Ammon's horn (tissue), 1 donor: ENCODE results near the gene JARID2.
"Not testable (repeated sequence)": the region's sequence is repeated elsewhere in the genome, so short reads cannot be mapped to it uniquely, and the experiment has no call there.

Source experiments
- DNase-seq: peaks from one replicate; pipeline ENCODE4 v3.0.0-alpha.2; 2016; ENCODE audit warnings: low spot score

Gene JARID2

DNA sequence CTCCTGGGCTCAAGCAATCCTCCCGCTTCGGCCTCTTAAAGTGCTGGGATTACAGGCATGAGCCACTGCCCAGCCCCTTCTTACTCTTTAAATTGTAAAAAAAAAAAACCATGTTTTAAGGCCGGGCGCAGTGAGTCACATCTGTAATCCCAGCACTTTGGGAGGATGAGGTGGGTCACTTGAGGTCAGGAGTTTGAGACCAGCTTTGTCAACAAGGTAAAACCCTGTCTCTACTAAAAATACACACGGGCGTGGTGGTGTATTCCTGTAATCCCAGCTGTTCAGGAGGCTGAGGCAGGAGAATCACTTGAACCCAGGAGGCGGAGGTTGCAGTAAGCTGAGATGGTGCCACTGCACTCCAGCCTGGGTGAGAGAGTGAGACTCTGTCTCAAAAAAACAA is 43.6 kb downstream of the JARID2 start:
- not testable (repeated sequence) for DNase-seq

DNA sequence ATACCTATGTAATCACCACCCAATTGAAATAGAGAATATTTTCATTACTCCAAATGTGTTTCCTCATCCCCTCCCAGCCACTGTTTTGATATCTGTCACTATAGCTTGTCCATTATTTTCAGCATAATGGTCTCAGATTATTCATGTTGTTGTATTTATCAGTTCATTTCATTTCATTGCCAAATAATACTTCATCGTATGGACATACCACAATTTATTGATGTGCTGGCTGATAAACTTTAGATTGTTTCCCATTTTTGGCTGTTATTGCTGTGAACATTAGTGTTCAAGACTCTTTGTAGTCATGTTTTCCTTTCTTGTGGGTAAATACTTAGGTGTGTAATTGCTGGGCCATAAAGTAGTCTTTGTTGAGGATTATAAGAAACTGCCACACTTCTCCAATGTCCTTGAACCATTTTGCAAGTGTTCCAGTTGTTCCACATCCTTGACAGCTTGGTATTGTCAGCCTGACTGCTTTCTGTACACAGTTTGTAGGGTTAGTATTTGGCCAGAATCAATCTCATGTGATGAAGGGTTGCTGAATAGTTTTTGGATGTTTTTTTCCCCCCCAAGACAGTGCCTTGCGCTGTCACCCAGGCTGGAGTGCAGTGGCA is 44.3 kb downstream of the JARID2 start:
- DNase-seq = no peak

DNA sequence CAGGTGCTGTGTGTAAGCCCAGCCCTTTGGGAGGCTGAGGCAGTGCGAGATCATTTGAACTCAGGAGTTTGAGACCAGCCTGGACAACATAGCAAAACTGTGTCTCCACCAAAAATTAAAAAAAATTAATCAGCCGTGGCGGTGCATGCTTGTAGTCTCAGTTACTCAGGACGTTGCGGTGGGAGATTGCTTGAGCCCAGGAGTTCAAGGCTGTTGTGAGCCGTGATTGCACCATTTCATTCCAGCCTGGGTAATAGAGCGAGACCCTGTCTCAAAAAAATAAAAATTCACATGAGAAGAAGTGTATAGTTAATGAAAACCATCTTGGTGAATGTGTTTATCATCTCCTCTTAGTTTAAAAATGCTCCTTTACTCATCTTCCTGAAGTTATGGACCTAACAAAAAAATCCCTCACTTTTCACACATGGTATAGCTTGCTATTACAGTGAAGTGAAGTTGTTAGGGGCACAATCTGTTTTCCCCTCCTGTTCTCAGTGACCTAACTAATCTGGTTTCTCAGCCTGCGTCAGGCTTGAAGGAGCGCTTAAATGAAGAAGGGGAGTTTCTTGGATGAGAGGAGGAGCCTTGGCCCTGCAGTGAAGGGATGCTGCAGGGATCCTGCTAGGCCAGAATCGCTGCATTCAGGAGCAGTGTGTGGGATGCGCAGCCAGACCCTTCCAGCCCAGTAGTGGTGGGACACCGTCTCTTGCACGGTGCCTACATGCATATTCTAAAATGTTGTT is 45.3 kb downstream of the JARID2 start:
- DNase-seq = no peak

DNA sequence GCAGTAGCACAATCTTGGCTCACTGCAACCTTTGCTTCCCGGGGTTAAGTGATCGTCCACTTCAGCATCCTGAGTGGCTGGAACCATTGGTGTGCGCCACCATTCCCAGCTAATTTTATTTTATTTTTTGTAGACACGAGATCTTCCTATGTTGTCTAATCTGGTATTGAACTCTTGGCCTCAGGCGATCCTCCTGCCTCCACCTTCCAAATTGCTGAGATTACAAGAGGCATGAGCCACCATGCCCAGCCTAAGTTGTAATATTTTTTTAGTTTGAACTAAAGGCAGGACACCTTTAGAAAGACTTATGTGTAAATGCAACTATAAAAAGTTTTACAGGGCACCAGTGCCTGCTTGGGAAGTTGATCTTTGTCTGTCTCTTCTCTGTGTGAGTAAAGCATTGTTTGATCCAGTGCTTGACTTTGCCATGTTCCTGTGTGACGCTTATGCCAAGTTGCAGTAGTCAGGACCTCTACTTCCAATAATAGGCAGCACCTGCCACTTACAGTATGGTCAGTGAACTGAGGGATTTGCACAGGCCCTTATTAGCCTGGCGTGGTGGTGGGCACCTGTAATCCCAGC is 46.9 kb downstream of the JARID2 start:
- DNase-seq = no peak

DNA sequence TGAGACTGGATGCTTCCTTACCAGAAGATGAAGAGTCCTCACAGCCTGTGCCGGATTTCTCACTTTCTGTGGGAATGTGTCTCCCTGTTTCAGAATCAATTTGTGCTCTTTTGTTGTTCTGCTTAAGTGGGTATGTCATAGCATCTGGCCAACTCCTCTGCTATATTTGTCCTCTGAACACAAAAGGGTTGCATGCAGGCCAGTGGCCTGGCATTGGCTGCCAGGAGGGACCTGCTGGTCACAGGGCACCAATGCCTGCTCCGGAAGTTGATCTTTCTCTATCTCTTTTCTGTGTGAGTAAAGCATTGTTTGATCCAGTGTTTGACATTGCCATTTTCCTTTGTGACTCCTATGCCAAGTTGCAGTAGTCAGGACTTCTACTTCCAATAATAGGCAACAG is 47.8 kb downstream of the JARID2 start:
- peak; percentile 35 for DNase-seq

DNA sequence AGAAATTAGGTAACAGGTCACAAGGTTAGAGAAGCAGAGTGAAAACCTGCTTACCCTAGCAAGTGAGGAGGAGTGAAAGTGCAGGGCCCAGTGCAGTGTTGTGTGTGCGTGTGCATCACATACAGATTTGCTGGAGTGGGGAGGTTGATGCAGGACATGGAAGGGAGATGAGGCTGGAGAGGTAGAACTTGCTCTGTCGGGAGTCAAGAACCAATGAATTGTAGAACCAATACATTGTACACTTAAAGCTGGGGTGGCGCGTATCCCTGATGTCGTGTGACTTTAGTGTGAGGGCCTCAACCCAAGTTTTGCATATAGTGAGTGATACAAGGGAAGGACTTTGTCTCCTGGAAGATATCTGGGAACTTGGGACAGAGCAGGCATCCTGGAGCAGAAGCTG is 48.6 kb downstream of the JARID2 start:
- no peak for DNase-seq

DNA sequence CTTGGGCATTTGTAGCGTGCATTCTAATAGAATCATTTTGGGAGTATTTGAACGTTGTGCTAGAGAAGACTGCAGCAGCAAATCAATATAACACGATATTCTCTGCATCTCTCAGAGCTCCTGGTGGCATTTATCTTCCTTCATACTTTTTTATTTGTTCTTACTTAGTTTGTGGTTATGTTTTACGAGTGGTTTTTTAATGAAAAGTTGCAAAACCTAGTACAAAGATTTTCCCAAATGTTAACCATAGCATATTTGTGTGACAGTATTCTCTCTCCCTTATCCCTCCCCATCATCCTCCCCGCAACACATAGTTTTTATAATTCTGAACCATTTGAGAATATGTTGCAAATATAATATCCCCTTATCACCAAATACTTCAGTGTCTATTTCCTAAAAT is 50.4 kb downstream of the JARID2 start:
- DNase-seq = no peak

DNA sequence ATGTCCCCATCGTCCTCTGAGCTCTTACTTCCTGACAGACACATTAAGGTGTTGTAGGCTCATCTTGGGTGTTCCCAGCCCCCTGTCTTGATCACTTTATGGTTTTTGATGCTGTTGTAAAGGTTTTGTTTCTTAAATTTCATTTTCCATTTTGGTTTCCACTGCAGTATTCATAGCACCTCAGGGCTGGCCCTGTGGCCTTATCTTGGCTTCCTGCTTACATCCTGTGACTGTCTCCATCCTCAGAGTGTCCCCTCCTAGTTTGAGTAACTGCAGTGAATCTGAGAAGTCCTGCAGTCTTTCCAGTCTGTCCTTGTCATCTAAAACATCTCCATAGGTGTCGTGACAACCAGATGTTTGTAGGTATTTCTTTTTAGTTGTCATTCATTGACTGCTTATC is 50.9 kb downstream of the JARID2 start:
- DNase-seq = no peak

DNA sequence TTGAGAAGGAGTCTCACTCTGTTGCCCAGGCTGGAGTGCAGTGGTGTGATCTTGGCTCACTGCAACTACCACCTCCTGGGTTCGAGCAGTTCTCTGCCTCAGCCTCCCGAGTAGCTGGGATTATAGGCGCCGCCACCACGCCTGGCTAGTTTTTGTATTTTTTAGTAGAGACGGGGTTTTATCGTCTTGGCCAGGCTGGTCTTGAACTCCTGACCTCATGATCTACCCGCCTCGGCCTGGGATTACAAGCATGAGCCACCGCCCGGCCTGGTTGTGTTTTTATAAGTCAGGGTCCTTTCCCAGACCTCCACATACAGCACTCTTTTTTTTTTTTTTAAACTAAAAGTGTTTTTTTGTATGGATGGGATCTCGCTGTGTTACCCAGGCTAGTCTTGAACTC is 51.3 kb downstream of the JARID2 start:
- DNase-seq = not testable (repeated sequence)

DNA sequence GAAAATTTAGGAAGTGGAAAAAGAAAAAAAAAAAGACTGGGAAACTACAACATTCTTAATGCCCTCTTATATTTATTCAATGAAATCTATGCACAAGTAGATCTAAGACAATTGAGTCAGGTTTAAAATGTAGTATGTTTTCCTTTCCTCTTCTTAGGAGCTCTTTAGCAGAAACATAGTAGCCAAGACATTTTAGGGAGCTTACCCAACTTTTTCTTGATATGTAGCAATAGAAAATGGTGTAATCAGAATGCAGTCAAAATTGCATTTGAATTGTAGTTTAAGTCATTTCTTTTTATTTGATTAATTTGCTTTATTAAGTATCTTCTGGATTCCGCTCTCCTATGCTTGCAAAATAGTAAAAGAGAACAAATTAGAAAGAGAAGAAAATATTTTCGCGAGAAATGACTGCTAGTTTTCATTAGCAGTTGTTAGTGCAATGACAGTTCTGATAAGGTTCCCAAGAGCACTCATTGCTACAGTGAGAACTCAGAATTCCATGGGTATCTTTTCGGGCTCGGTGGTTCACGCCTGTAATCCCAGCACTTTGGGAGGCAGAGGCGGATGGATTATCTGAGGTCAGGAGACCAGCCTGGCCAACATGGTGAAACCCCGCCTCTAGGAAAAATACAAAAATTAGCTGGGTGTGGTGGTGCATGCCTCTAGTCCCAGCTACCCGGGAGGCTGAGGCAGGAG is 52.2 kb downstream of the JARID2 start:
- DNase-seq = no peak

DNA sequence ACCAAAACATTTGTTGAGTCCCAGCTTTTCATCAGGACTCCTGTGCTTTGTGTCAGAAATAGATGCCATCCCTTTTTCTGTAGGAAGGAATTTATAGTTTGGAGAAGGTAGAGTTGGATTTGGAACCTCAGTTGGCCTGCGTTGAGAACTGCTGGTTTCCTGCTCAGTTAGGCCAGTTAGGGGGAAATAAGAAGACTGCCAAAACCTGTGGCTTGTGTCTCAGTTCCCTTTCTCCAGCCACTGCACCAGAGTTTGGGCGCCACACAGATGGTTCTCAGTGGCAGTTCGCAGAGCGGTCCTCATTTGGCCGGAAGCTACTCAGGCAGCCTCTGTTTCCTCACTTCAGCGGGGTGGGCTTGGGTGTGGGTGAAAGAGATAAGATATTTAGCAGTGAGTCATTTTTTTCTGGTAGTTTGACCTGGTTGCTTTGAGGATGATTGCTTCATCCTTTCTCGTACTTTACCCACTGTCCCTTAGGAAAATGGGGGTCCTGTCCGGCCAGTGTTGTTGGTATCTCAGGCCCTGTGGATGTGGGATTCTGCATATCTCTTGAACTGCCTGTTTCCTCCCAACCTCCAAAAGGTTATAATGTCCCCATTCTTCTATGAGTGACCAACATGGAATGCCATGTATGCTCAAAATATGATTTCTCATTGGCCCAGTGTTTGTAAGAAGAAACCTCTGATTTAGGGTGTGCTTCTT is 53.7 kb downstream of the JARID2 start:
- DNase-seq = peak; percentile 63

DNA sequence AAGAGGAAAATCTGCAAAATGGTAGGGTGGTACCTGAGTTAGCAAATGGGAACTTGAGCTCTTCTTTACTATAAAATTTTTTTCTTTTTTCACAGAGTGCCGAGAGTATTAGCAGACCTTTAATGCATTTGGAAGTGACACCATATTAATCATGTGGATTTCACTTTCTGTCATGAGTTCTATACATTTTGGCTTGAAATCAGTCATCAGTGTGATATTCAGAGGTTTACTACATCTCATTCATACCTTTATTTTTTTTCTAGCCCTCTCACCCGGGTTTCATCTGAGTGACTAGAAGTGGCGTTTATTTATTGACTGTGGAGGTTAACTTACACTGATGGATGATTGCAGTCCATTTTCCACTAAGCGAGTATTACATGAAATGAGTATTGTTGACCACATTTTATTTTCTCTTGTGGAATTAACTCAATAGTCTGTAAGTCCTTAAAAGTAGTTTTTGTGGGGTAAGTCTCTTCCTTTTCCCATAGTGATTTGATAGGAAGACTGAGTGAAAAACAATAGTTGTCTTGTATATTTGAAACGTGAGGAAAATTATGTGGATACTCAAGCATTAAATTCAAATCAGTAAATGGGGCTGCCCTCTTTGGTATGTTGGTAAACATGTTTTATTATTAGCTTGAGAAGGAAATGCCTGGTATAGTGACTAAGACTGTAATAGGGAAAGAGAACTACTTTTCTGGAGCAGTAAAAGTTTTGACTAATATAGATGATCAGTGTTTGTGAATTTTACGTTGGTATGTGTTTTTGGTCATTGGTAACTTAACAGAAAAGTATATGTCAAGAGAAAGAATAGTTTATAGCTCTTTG is 55.5 kb downstream of the JARID2 start:
- no peak for DNase-seq

DNA sequence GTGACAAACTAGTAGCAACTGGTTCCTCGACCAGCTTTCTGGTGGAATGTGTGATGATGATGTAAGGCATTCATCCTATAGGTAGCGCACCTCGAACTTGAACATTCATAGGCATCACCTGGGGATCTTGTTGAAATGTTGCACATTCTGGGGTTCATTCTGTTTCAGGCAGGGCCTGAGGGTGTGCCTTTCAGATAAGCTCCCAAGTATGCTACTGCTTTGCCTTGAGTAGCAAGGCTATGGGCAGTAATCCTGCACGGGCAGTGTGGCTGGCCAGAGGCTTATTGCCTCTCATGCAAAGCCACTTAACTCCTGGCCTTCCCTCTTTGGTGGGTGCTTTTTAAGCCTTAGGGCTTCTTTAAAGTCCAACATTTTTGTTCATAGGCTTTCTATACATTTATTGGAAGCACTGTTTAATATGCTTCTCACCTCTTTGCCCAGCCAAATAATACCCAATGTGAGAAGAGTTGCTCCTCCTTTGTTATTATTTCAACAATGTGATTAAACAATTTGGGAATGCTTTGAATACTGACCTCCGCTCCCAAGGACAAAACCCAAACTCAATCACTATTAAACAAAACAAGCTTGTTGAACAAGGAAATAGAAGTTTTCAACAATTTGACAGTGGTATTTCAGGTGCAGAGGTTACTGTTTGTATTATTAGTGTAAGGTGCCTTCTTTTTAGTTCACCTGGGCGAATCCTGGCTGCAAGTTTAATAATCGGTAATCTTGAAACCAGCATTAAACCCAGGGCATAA is 57.5 kb downstream of the JARID2 start:
- no peak for DNase-seq

DNA sequence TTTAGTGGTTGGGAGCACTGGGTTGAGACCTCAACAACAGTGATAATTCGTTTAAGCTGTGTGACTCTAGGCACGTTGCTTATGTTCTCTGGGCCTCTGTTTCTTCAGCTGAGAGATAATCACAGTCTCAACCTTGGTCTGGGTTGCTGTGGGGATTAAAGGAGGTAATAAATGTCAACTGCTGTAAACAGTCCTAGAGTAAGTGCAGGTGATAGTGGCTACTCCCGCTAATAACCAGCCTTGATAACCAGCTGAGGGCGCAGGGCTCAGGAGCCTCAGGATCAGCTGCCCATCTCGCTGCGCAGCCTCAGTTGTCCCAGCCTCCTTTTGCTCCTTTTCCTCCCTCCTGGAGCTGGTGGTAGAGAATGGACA is 58.0 kb downstream of the JARID2 start:
- no peak for DNase-seq

DNA sequence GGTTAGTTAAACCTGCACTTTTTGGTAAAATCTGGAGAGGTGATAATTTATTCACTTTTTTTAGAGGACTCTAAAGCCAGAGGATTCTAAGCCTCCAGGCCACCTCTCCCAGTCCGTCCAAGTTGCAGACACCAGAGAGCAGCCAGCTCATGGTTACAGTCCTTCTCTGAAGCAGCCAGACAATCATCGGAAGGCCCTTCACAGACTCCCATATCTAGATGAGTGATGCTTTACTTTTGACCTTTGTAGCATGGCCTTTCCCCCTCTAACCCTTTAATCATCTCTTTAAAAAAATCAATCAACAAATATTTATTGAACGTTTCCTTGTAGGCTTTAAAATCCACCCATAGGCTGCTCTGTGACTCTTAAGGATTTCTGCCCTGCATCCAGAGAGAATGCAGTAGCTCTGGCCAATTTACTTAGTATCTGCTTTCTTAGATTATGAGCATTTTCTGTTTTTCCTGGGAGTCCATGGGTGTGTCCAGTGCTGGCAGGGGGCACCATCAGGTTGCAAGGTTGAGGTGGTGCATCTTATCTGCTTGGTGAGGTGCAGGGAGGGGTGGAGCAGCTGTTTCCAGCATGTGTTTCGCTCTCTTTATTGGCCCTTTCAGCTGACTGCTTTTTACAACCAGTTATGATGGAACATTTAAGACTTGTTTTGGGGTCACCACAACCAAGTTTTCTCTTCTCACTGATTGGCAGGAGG is 58.6 kb downstream of the JARID2 start:
- DNase-seq = no peak

DNA sequence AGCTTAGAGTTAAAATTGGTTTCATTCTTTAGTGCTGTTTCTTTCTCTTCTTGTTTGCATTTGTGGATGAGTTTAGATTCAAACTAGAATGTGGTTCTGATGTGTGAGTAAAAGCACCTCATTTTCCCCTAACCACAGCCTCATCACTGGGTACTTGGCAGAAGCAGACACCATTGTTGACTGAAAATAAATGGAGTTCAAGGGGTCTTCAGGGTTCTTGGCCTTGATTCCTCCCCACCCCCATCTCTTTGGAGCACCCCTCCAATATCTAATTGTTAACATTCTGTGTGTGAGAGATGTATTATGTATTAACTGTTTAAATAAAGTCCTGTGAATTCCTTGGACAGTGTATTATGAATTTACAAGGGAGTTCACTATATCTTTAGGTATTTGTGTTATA is 59.6 kb downstream of the JARID2 start:
- DNase-seq = no peak

DNA sequence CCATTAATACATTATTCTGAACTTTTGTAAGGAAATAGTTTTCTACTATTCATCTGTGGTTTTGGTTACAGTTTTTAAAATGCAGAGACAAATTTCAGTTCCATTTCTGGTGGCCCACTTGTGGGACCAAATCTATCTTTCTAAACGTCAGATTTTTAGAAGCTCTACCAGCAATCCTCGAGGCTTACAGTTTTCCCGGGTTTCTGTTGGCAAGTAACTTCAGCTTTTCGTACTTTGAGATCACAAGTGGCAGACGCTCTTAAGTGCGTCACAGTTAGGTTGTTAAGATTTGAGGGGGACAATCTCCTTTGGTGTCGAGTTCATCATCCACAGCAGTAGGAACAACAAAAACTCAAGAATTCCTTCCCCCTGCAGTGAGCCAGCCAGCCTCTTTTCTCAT is 60.0 kb downstream of the JARID2 start:
- no peak for DNase-seq

DNA sequence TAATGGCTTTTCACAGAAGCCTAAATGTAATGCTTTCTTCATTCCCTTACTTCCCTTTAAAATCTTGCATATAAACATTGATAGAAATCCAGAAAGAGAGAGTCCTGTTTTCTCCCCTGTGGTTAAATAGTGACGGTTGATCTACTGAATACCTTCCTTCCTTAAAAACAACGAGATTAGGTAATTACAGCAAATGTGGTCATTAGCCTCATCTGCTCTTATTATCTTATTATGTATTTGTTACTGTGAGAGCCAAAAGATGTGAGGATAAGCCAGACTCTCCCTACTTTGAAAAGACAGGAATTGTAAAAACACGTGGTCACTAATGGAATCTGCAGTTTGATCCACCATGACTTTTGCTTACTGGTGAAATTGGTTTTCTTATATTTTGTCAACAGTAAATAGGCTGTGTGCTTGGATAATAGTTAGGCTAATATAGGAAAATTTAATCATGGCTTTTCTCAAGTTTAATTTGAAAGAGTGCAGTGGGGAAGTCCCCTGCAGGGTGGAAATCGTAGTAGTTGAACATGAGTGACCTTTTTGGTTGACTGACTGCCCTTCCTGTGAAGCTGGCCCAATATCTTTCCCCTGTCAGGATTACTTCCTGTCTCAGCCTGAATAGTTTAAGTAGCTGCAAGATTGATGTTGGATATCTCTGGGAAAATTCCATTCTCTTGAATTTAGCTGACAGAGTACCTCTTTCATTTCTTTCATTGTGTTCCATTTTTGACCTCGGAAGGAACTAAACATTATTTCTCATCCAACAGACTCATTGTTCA is 62.8 kb downstream of the JARID2 start:
- DNase-seq = no peak

DNA sequence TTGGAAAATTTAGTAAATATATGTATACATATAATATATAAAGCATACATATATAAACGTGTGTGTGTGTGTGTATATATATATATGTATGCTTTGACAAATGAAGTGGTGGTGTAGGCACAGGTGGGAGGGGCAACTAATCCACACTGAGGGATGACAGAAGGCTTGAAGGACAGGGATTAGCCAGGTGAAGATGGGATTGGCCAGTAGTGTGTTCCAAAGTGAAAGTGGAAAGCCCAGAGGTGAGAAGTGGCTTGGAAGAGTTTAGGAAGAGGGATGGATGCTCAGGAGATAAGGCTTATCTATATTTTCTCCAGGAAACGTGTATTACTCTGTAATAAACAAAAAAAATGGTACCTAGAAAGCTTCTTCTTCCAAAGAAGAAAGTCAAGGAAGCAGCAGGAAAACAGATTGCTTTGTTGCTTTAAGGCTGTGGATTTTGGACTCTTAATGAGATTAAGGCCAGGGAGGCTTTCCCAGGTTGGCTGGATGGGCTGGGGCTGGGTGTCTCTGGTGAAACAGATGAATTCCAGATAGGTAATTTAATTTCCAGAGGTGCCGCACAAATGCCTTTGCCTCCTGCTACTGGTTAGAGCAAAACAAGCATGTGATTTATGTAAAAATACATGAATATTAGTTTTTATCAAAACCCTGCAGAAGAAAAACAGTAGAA is 63.9 kb downstream of the JARID2 start:
- no peak for DNase-seq
